ENCODE results near the gene TUBGCP6.

GRCh38 chr22:50170453-50171318 lies 74.1 kb downstream of the TUBGCP6 start, which contains the start of gene PANX2:
- TF ChIP-seq EZH2 (IDR thresholded peaks at IDR 0.05) (no peak), POLR2AphosphoS5 (IDR thresholded peaks at IDR 0.05; ENCODE audit: borderline replicate concordance, low read depth, low read length) (peak; percentile 23; the same call in 1 of the 2 replicates), FOXP2 (optimal IDR thresholded peaks at IDR 0.05; ENCODE audit: control extremely low read depth, extremely low read length, insufficient read depth) (no peak)
